ENCODE results near the gene TUBB4B. TPM values are rescaled to one million over a fixed set of nuclear protein-coding genes. Genes with fewer than 3 reads are reported as not detected.
"Not testable (repeated sequence)": the region's sequence is repeated elsewhere in the genome, so short reads cannot be mapped to it uniquely, and the experiment has no call there.

The TUBB4B gene
- polyA plus RNA-seq, 1 donor: 402 TPM

- WGBS (ENCODE audit: insufficient coverage, low lambda C conversion rate): no CpG with 5 or more reads among the region's 13 CpGs
- DNase-seq: peak; percentile 72 to 79
- H3K27ac ChIP-seq (ENCODE audit: low read length): peak overlapping the region; percentile 95
- peaks cover 15% of the 10 kb centered on the region for H3K9me3 ChIP-seq (ENCODE audit: control insufficient read depth, low read depth, low read length)
- H3K27me3 ChIP-seq (ENCODE audit: control insufficient read depth, insufficient read depth, low read length): no peaks in the 10 kb centered on the region
- peaks cover 16% of the 10 kb centered on the region for H3K36me3 ChIP-seq (ENCODE audit: control insufficient read depth, insufficient read depth, low read length)
- peaks cover 47% of the 10 kb centered on the region for H3K4me1 ChIP-seq (ENCODE audit: control insufficient read depth, insufficient read depth, low read length)
- peak overlapping the region; percentile 60 for H3K4me3 ChIP-seq (ENCODE audit: low read length)
Observed at GRCh38 chr9:137237759-137238726, 3.0 kb upstream of the TUBB4B start.

- DNase-seq; H3K9me3 ChIP-seq (ENCODE audit: control insufficient read depth, low read depth, low read length); H3K27me3 ChIP-seq (ENCODE audit: control insufficient read depth, insufficient read depth, low read length): not testable (repeated sequence)
- H3K4me3 ChIP-seq (ENCODE audit: low read length): peak overlapping the region; percentile 67
- peaks cover 61% of the 10 kb centered on the region for H3K4me1 ChIP-seq (ENCODE audit: control insufficient read depth, insufficient read depth, low read length)
- no CpG with 5 or more reads among the region's 27 CpGs for WGBS (ENCODE audit: insufficient coverage, low lambda C conversion rate)
- H3K36me3 ChIP-seq (ENCODE audit: control insufficient read depth, insufficient read depth, low read length): peaks cover 24% of the 10 kb centered on the region
- peak overlapping the region; percentile 96 for H3K27ac ChIP-seq (ENCODE audit: low read length)
Observed at GRCh38 chr9:137239541-137240200, 1.4 kb upstream of the TUBB4B start.

DNA sequence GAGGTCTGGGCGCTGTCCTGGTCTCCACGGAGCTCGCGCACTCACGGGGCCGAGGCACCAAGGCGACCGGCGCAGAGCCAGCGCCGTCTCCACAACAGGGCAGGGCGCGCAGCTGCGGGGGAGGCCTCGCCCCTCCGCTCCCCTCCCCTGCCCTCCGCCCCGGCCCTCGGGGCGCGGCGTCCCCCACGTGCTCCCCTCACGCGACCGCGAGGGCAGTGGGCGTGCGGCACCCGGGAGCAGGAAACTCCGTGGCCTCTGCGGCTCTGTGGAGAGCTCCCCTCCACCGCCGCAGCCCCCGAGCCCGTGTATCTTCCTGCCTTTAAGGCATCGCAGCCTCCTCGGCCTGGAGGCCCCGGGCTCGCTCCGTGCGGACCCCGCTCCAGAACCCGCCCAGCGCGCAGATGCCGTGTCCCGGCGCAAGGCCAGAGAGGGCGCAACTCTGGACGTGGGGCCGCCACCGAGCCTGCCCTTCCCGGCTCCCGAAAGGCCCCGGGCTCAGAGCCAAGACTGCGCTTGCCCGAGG lies 708 bp upstream of the TUBB4B start:
- WGBS (ENCODE audit: insufficient coverage, low lambda C conversion rate): no CpG with 5 or more reads among the region's 58 CpGs
- Histone ChIP-seq H3K27me3 (ENCODE audit: control insufficient read depth, insufficient read depth, low read length) (no peaks in the 10 kb centered on the region), H3K9me3 (ENCODE audit: control insufficient read depth, low read depth, low read length) (peaks cover 7% of the 10 kb centered on the region), H3K36me3 (ENCODE audit: control insufficient read depth, insufficient read depth, low read length) (peaks cover 24% of the 10 kb centered on the region), H3K4me1 (ENCODE audit: control insufficient read depth, insufficient read depth, low read length) (peaks cover 60% of the 10 kb centered on the region), H3K27ac (ENCODE audit: low read length) (peak overlapping the region; percentile 96), H3K4me3 (ENCODE audit: low read length) (peak overlapping the region; percentile 67)
- peak; percentile 85 to 90 for DNase-seq

DNA sequence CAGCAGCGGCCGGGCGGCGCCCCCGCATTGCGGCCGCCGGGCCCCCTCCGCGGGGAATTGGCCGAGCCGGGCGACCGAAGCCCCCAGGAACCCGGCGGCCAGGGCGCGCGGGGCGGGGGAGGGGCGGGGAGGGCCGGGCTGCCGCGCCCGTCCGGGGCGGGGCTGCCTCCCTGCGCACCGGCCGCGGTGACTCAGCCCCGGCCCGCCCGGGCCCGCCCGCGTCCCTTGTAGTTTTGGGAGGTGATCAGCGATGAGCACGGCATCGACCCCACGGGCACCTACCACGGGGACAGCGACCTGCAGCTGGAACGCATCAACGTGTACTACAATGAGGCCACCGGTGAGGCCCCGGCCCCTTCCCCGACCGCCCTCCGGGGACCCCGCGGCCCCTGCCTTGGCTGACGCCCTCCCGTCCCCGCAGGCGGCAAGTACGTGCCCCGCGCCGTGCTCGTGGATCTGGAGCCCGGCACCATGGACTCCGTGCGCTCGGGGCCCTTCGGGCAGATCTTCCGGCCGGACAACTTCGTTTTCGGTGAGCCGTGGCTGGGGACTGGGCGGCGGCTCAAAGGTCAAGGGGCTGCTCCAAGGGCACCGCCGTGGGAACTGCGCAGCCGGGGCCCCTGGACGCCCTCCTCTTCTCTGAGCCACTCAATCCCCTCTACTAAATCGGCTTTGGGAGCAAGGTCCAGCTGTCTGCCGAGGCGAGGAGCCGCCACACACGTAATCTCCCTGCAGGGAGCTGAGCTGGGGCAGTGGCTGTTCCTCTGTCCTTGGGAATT lies 592 bp downstream of the TUBB4B start:
- H3K4me1 ChIP-seq (ENCODE audit: control insufficient read depth, insufficient read depth, low read length): peaks cover 56% of the 10 kb centered on the region

DNA sequence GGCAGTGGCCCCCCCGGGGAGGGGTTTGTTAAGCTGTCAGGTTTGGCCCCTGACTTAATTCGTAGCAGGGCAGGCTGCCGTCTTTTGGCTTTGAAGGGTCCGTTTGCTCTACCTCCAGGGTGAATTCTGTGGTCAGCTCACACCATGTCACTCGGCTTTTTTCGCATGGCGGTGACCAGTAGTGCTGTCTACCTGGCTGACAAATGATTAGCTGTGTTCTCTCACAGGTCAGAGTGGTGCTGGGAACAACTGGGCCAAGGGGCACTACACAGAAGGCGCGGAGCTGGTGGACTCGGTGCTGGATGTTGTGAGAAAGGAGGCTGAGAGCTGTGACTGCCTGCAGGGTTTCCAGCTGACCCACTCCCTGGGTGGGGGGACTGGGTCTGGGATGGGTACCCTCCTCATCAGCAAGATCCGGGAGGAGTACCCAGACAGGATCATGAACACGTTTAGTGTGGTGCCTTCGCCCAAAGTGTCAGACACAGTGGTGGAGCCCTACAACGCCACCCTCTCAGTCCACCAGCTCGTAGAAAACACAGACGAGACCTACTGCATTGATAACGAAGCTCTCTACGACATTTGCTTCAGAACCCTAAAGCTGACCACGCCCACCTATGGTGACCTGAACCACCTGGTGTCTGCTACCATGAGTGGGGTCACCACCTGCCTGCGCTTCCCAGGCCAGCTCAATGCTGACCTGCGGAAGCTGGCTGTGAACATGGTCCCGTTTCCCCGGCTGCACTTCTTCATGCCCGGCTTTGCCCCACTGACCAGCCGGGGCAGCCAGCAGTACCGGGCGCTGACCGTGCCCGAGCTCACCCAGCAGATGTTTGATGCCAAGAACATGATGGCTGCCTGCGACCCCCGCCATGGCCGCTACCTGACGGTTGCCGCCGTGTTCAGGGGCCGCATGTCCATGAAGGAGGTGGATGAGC lies 1.4 kb downstream of the TUBB4B start:
- peak overlapping the region; percentile 86 for H3K27ac ChIP-seq (ENCODE audit: low read length)
- H3K4me1 ChIP-seq (ENCODE audit: control insufficient read depth, insufficient read depth, low read length): peaks cover 48% of the 10 kb centered on the region

More for the DNA sequence above, 592 bp downstream of the TUBB4B start:
- Histone ChIP-seq H3K27me3 (ENCODE audit: control insufficient read depth, insufficient read depth, low read length) (no peaks in the 10 kb centered on the region), H3K27ac (ENCODE audit: low read length) (peak overlapping the region; percentile 86), H3K36me3 (ENCODE audit: control insufficient read depth, insufficient read depth, low read length) (peaks cover 24% of the 10 kb centered on the region), H3K9me3 (ENCODE audit: control insufficient read depth, low read depth, low read length) (no peaks in the 10 kb centered on the region), H3K4me3 (ENCODE audit: low read length) (peak overlapping the region; percentile 81)
- peak in 1 of 2 donors; percentile 72 for DNase-seq
- no CpG with 5 or more reads among the region's 83 CpGs for WGBS (ENCODE audit: insufficient coverage, low lambda C conversion rate)

DNA sequence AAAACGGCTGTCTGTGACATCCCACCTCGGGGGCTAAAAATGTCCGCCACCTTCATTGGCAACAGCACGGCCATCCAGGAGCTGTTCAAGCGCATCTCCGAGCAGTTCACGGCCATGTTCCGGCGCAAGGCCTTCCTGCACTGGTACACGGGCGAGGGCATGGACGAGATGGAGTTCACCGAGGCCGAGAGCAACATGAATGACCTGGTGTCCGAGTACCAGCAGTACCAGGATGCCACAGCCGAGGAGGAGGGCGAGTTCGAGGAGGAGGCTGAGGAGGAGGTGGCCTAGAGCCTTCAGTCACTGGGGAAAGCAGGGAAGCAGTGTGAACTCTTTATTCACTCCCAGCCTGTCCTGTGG lies 2.2 kb downstream of the TUBB4B start:
- Histone ChIP-seq H3K4me1 (ENCODE audit: control insufficient read depth, insufficient read depth, low read length) (peaks cover 41% of the 10 kb centered on the region), H3K4me3 (ENCODE audit: low read length) (peak overlapping the region; percentile 81), H3K36me3 (ENCODE audit: control insufficient read depth, insufficient read depth, low read length) (peaks cover 24% of the 10 kb centered on the region)
- H3K27me3 ChIP-seq (ENCODE audit: control insufficient read depth, insufficient read depth, low read length); H3K9me3 ChIP-seq (ENCODE audit: control insufficient read depth, low read depth, low read length); H3K27ac ChIP-seq (ENCODE audit: low read length); DNase-seq: not testable (repeated sequence)
- WGBS (ENCODE audit: insufficient coverage, low lambda C conversion rate): no CpG with 5 or more reads among the region's 18 CpGs

More for the DNA sequence above, 1.4 kb downstream of the TUBB4B start:
- Histone ChIP-seq H3K36me3 (ENCODE audit: control insufficient read depth, insufficient read depth, low read length) (peaks cover 24% of the 10 kb centered on the region), H3K27me3 (ENCODE audit: control insufficient read depth, insufficient read depth, low read length) (no peaks in the 10 kb centered on the region), H3K4me3 (ENCODE audit: low read length) (peak overlapping the region; percentile 81), H3K9me3 (ENCODE audit: control insufficient read depth, low read depth, low read length) (no peaks in the 10 kb centered on the region)
- no CpG with 5 or more reads among the region's 36 CpGs for WGBS (ENCODE audit: insufficient coverage, low lambda C conversion rate)
- DNase-seq: no peak

GRCh38 chr9:137243626-137244485 lies 2.8 kb downstream of the TUBB4B start:
- Histone ChIP-seq H3K4me3 (ENCODE audit: low read length) (no peak overlapping the region), H3K27me3 (ENCODE audit: control insufficient read depth, insufficient read depth, low read length) (no peaks in the 10 kb centered on the region), H3K36me3 (ENCODE audit: control insufficient read depth, insufficient read depth, low read length) (peaks cover 24% of the 10 kb centered on the region), H3K27ac (ENCODE audit: low read length) (no peak overlapping the region), H3K9me3 (ENCODE audit: control insufficient read depth, low read depth, low read length) (no peaks in the 10 kb centered on the region), H3K4me1 (ENCODE audit: control insufficient read depth, insufficient read depth, low read length) (peaks cover 35% of the 10 kb centered on the region)
- WGBS (ENCODE audit: insufficient coverage, low lambda C conversion rate): no CpG with 5 or more reads among the region's 15 CpGs
- no peak for DNase-seq

- WGBS (ENCODE audit: insufficient coverage, low lambda C conversion rate): no CpG with 5 or more reads among the region's 36 CpGs
- DNase-seq: no peak
- H3K4me3 ChIP-seq (ENCODE audit: low read length): no peak overlapping the region
- H3K9me3 ChIP-seq (ENCODE audit: control insufficient read depth, low read depth, low read length): no peaks in the 10 kb centered on the region
- H3K4me1 ChIP-seq (ENCODE audit: control insufficient read depth, insufficient read depth, low read length): peaks cover 28% of the 10 kb centered on the region
- H3K27me3 ChIP-seq (ENCODE audit: control insufficient read depth, insufficient read depth, low read length): no peaks in the 10 kb centered on the region
- H3K36me3 ChIP-seq (ENCODE audit: control insufficient read depth, insufficient read depth, low read length): peaks cover 24% of the 10 kb centered on the region
- H3K27ac ChIP-seq (ENCODE audit: low read length): no peak overlapping the region
Observed at GRCh38 chr9:137244486-137245449, 3.7 kb downstream of the TUBB4B start.
